IMR-90 (cell line): ENCODE results near the gene EPHA5. TPM values are rescaled to one million over a fixed set of nuclear protein-coding genes. Genes with fewer than 3 reads are reported as not detected.

Experiments
- ATAC-seq: fragments of 200-7000 bp; cut with Tn5 transposase; 2 replicates; pipeline ENCODE4 v1.9.1; 2020; ENCODE audit warnings: low read depth, mild to moderate bottlenecking, moderate library complexity
- BruUV-seq: library from RNA; stranded (reverse); fragments of 400-500 nt; replicated peaks from 2 replicates; lab custom pipeline; 2021; lab: Mats Ljungman, UMichigan
- CTCF ChIA-PET: fragments of 300-600 bp; formaldehyde crosslinking; extraction: SDS; loops from one replicate; lab custom pipeline; 2021; ENCODE audit warnings: antibody characterized with exemption; lab: Yijun Ruan, JAX
- POLR2A ChIA-PET: fragments of 300-600 bp; sonication (Branson Sonifier 250); formaldehyde crosslinking; loops from one replicate; lab custom pipeline; 2022; ENCODE audit warnings: antibody characterized with exemption; ENCODE audit not compliant: unreplicated experiment; lab: Charles Lee
- DNase-seq: peaks from one replicate; pipeline ENCODE4 v3.0.0; 2013
- H2AFZ ChIP-seq: replicated peaks from 2 replicates; pipeline ENCODE3; 2013; ENCODE audit warnings: low read length, mild to moderate bottlenecking; ENCODE audit not compliant: poor library complexity
- H2AK5ac ChIP-seq: 2 replicates; pipeline ENCODE4 v1.6.1; 2013; ENCODE audit warnings: low read depth, low read length, inconsistent platforms
- H2AK9ac ChIP-seq: replicated peaks from 2 replicates; pipeline ENCODE3; 2013; ENCODE audit warnings: mild to moderate bottlenecking, low read depth, low read length, moderate library complexity; ENCODE audit not compliant: poor library complexity
- H2BK120ac ChIP-seq: 2 replicates; pipeline ENCODE4 v1.6.1; 2013; ENCODE audit warnings: low read depth, low read length, inconsistent platforms
- H2BK15ac ChIP-seq: 3 replicates; pipeline ENCODE4 v1.6.1; 2013; ENCODE audit warnings: low read depth, low read length, inconsistent platforms
- H2BK20ac ChIP-seq: 2 replicates; pipeline ENCODE4 v1.6.1; 2013; ENCODE audit warnings: low read depth, mild to moderate bottlenecking, inconsistent platforms, low read length, moderate library complexity
- H2BK5ac ChIP-seq: 2 replicates; pipeline ENCODE4 v1.6.1; 2013; ENCODE audit warnings: mild to moderate bottlenecking, low read depth, low read length, inconsistent platforms; ENCODE audit not compliant: poor library complexity, severe bottlenecking
- H3K14ac ChIP-seq: replicated peaks from 2 replicates; pipeline ENCODE4 v1.6.1; 2013; ENCODE audit warnings: low read depth, low read length, inconsistent platforms
- H3K18ac ChIP-seq: 2 replicates; pipeline ENCODE4 v1.6.1; 2013; ENCODE audit warnings: low read depth, low read length, control low read depth
- H3K23ac ChIP-seq: 2 replicates; pipeline ENCODE4 v1.6.1; 2013; ENCODE audit warnings: low read depth, low read length, inconsistent platforms
- H3K27ac ChIP-seq: 2 replicates; pipeline ENCODE4 v1.5.1; 2013; ENCODE audit warnings: mild to moderate bottlenecking, control low read depth, low read length; ENCODE audit not compliant: insufficient read depth
- H3K27me3 ChIP-seq: 2 replicates; pipeline ENCODE4 v1.6.1; 2013; ENCODE audit warnings: low read length; ENCODE audit not compliant: control insufficient read depth, insufficient read depth
- H3K36me3 ChIP-seq: 2 replicates; pipeline ENCODE4 v1.6.1; 2013; ENCODE audit warnings: low read length, mixed read lengths; ENCODE audit not compliant: control insufficient read depth, insufficient read depth
- H3K4ac ChIP-seq: 2 replicates; pipeline ENCODE4 v1.6.1; 2013; ENCODE audit warnings: low read depth, low read length, inconsistent platforms
- H3K4me1 ChIP-seq: 2 replicates; pipeline ENCODE4 v1.6.1; 2013; ENCODE audit warnings: low read length, mixed read lengths; ENCODE audit not compliant: control insufficient read depth, insufficient read depth
- H3K4me2 ChIP-seq: 2 replicates; pipeline ENCODE4 v1.6.1; 2013; ENCODE audit warnings: low read depth, mild to moderate bottlenecking, control low read depth, low read length, moderate library complexity
- H3K4me3 ChIP-seq: 2 replicates; pipeline ENCODE4 v1.5.1; 2013; ENCODE audit warnings: low read depth, mild to moderate bottlenecking, control low read depth, low read length, moderate library complexity; ENCODE audit not compliant: insufficient read depth
- H3K56ac ChIP-seq: 2 replicates; pipeline ENCODE4 v1.6.1; 2013; ENCODE audit warnings: low read length, inconsistent platforms; ENCODE audit not compliant: insufficient read depth; ENCODE audit errors: extremely low read depth
- H3K79me1 ChIP-seq, 2 experiments: 2 replicates each; pipeline ENCODE4 v1.6.1; 2013; ENCODE audit warnings: low read length in 2 of 2, inconsistent platforms in 1 of 2, low read depth in 1 of 2
- H3K9ac ChIP-seq: 2 replicates; pipeline ENCODE4 v1.6.1; 2013; ENCODE audit warnings: low read depth, low read length, control low read depth
- H3K9me1 ChIP-seq: 2 replicates; pipeline ENCODE4 v1.6.1; 2013; ENCODE audit warnings: low read length, inconsistent platforms; ENCODE audit not compliant: insufficient read depth
- H3K9me3 ChIP-seq: 2 replicates; pipeline ENCODE4 v1.6.1; 2013; ENCODE audit warnings: low read length; ENCODE audit not compliant: control insufficient read depth, insufficient read depth
- H4K20me1 ChIP-seq: 2 replicates; pipeline ENCODE4 v1.6.1; 2013; ENCODE audit warnings: low read length, inconsistent platforms; ENCODE audit not compliant: insufficient read depth
- H4K5ac ChIP-seq: 2 replicates; pipeline ENCODE4 v1.6.1; 2013; ENCODE audit warnings: mild to moderate bottlenecking, low read depth, low read length, control low read depth
- H4K8ac ChIP-seq, 2 experiments: 2 replicates each; pipeline ENCODE4 v1.6.1; 2013; ENCODE audit warnings: low read depth in 2 of 2, low read length in 2 of 2, control low read depth in 1 of 2, inconsistent platforms in 1 of 2
- H4K91ac ChIP-seq: 2 replicates; pipeline ENCODE4 v1.6.1; 2013; ENCODE audit warnings: low read depth, low read length, inconsistent platforms; ENCODE audit not compliant: insufficient read depth
- CEBPB ChIP-seq: IDR thresholded peaks from 2 replicates; pipeline ENCODE4 v1.6.1; 2012; ENCODE audit warnings: low read depth, low read length, improper control_type of control experiment
- CHD1 ChIP-seq: IDR thresholded peaks from 2 replicates; pipeline ENCODE4 v1.6.1; 2012; ENCODE audit warnings: low read depth, low read length, improper control_type of control experiment
- FOS ChIP-seq: fragments of 150-350 bp; IDR thresholded peaks from 2 replicates; pipeline ENCODE4 v1.6.1; 2016; ENCODE audit warnings: low read depth, low read length
- MAZ ChIP-seq: IDR thresholded peaks from 2 replicates; pipeline ENCODE4 v1.6.1; 2012; ENCODE audit warnings: low read depth, mild to moderate bottlenecking, low read length, improper control_type of control experiment, moderate library complexity, borderline replicate concordance
- NFE2L2 ChIP-seq: fragments of 150-350 bp; IDR thresholded peaks from 2 replicates; pipeline ENCODE4 v1.6.1; 2016; ENCODE audit warnings: low read depth, mild to moderate bottlenecking, low read length
- POLR2A ChIP-seq: IDR thresholded peaks from 2 replicates; pipeline ENCODE4 v1.6.1; 2012; ENCODE audit warnings: mild to moderate bottlenecking, low read depth, low read length
- RAD21 ChIP-seq: IDR thresholded peaks from 2 replicates; pipeline ENCODE4 v1.6.1; 2012; ENCODE audit warnings: low read length, improper control_type of control experiment
- RCOR1 ChIP-seq: IDR thresholded peaks from 2 replicates; pipeline ENCODE4 v1.6.1; 2012; ENCODE audit warnings: mild to moderate bottlenecking, low read length, improper control_type of control experiment; ENCODE audit not compliant: insufficient replicate concordance
- RFX5 ChIP-seq: IDR thresholded peaks from 2 replicates; pipeline ENCODE4 v1.8.0; 2012; ENCODE audit warnings: low read depth, mild to moderate bottlenecking, low read length, moderate library complexity
- WGBS, 2 experiments: methylation state at CpG; one replicate each; pipeline versions ENCODE4 v1.1.5 to v1.1.7; 2013; ENCODE audit warnings: missing lambda C conversion rate in 2 of 2; ENCODE audit not compliant: insufficient read length in 1 of 2; ENCODE audit errors: extremely low coverage in 2 of 2; 5-methylcytosine and 5-hydroxymethylcytosine counted together
- dilution Hi-C: fragments of 300-500 bp; cut with HindIII; formaldehyde crosslinking; loops from one replicate; pipeline ENCODE4 v1.14.3; 2018; ENCODE audit warnings: low sequenced_read_pairs; ENCODE audit not compliant: unreplicated experiment
- in situ Hi-C: fragments of 300-500 bp; cut with MboI; formaldehyde crosslinking; loops from 3 replicates; pipeline ENCODE4 v1.14.3; 2019; ENCODE audit warnings: low sequenced_read_pairs, inconsistent platforms, mixed read lengths
- intact Hi-C: fragments of 100-400 bp; cut with micrococcal nuclease; formaldehyde crosslinking; loops from 2 replicates; pipeline ENCODE4 v1.10.0; 2022
- polyA plus RNA-seq, 3 experiments: library from polyadenylated mRNA; depleted of rRNA; stranded (reverse); fragments of >200 nt; gene quantifications; 2 replicates each; pipeline ENCODE4 v1.2.3, GENCODE V29; 2012; ENCODE audit warnings: low replicate concordance in 1 of 3
- total RNA-seq: library from RNA; depleted of rRNA; stranded (reverse); fragments of >200 nt; gene quantifications from 2 replicates; pipeline ENCODE4 v1.2.3, GENCODE V29; 2012
- TF ChIP-seq, protein P1 (sequence below): conservative IDR thresholded peaks from 2 replicates; pipeline ENCODE4 v1.5.1; 2012; ENCODE audit warnings: mild to moderate bottlenecking, low read depth, low read length, improper control_type of control experiment
- TF ChIP-seq, protein P2 (sequence below): fragments of 150-350 bp; IDR thresholded peaks from 2 replicates; pipeline ENCODE4 v1.6.1; 2017; ENCODE audit warnings: mild to moderate bottlenecking, antibody characterized with exemption, low read length, low read depth

EPHA5 gene
- total and polyA plus RNA-seq, 2 of the 4 experiments (the other 2 are of a cell fraction) = 0.07 to 0.18 TPM

DNA sequence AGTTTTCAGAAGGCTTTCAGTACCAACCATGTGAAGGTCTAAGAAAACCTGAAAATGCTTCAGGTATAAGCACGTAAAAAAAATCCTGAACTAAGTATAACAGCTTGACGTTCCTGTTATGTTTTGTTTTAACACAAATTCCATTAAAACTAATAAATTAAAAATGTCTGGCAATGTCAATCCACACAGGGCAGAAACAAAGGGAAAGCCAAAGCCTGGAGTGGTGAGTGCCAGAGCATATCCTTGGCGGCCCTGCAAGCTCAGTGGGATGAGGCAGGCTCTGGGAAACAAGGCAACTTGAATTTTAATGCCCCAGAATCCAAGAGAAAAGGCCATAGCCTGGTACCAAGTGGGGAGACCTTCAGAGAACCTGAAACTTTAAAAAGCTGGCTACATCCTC lies 78.2 kb downstream of the EPHA5 start:
- CTCF ChIA-PET = no interaction called here
- H2AK5ac ChIP-seq = no peak overlapping the region

More for the DNA sequence above, 78.2 kb downstream of the EPHA5 start:
- Histone ChIP-seq H4K8ac (no peak overlapping the region), H4K91ac (no peak overlapping the region), H3K27ac (no peak overlapping the region), H2BK120ac (no peak overlapping the region), H3K27me3 (no peaks in the 10 kb centered on the region), H3K9ac (no peak overlapping the region), H4K20me1 (no peaks in the 10 kb centered on the region), H2BK15ac (no peak overlapping the region), H3K36me3 (no peaks in the 10 kb centered on the region), H2BK20ac (no peak overlapping the region), H3K79me1 (no peaks in the 10 kb centered on the region), H4K5ac (no peak overlapping the region), H3K4me2 (no peak overlapping the region), H2AK9ac (no peak overlapping the region), H3K23ac (no peak overlapping the region), H2AFZ (no peak overlapping the region), H3K56ac (no peak overlapping the region), H2BK5ac (no peak overlapping the region), H3K9me1 (no peaks in the 10 kb centered on the region), H3K4ac (no peak overlapping the region), H3K4me3 (no peak overlapping the region), H3K9me3 (no peaks in the 10 kb centered on the region), H3K4me1 (no peaks in the 10 kb centered on the region), H3K14ac (no peak overlapping the region), H3K18ac (no peak overlapping the region)
- dilution Hi-C loops = no loop called here
- DNase-seq (no peak), ATAC-seq (no peak)
- in situ Hi-C loops = no loop called here
- intact Hi-C loops = no loop called here
- POLR2A ChIA-PET = no interaction called here
- BruUV-seq = no TSS peak
- TF ChIP-seq CHD1 (no peak), CEBPB (no peak), MAZ (no peak), RAD21 (no peak), RFX5 (no peak), FOS (no peak), NFE2L2 (no peak), POLR2A (no peak), RCOR1 (no peak)
- TF ChIP-seq, protein P1, sequence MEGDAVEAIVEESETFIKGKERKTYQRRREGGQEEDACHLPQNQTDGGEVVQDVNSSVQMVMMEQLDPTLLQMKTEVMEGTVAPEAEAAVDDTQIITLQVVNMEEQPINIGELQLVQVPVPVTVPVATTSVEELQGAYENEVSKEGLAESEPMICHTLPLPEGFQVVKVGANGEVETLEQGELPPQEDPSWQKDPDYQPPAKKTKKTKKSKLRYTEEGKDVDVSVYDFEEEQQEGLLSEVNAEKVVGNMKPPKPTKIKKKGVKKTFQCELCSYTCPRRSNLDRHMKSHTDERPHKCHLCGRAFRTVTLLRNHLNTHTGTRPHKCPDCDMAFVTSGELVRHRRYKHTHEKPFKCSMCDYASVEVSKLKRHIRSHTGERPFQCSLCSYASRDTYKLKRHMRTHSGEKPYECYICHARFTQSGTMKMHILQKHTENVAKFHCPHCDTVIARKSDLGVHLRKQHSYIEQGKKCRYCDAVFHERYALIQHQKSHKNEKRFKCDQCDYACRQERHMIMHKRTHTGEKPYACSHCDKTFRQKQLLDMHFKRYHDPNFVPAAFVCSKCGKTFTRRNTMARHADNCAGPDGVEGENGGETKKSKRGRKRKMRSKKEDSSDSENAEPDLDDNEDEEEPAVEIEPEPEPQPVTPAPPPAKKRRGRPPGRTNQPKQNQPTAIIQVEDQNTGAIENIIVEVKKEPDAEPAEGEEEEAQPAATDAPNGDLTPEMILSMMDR = no peak
- TF ChIP-seq, protein P2, sequence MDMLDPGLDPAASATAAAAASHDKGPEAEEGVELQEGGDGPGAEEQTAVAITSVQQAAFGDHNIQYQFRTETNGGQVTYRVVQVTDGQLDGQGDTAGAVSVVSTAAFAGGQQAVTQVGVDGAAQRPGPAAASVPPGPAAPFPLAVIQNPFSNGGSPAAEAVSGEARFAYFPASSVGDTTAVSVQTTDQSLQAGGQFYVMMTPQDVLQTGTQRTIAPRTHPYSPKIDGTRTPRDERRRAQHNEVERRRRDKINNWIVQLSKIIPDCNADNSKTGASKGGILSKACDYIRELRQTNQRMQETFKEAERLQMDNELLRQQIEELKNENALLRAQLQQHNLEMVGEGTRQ = no peak
- WGBS, 2 experiments = 0% methylated on average over 1 of the region's 3 CpGs; no CpG with 5 or more reads in 1 of the 2 experiments
